ENCODE measurements around the gene NINJ2. TPM values are rescaled to one million over a fixed set of nuclear protein-coding genes. Genes with fewer than 3 reads are reported as not detected.
"Not testable (repeated sequence)": the region's sequence is repeated elsewhere in the genome, so short reads cannot be mapped to it uniquely, and the experiment has no call there.

Gene NINJ2
- total RNA-seq, 1 experiment from 2014 or later: not detected

GRCh38 chr12:642633-643474 is 20.4 kb downstream of the NINJ2 start:
- H3K27me3 ChIP-seq (replicated peaks): no peaks in the 10 kb centered on the region
- peak overlapping the region; percentile 77 for H3K27ac ChIP-seq
- H3K9me3 ChIP-seq (replicated peaks): peaks cover 8% of the 10 kb centered on the region
- peaks cover 29% of the 10 kb centered on the region for H3K4me1 ChIP-seq (replicated peaks)
- DNase-seq (ENCODE audit: low read depth in 1 of 2, low spot score in 2 of 2): peak; percentile 32 to 69
- peak overlapping the region; percentile 40 for H3K4me3 ChIP-seq
- peaks cover 3% of the 10 kb centered on the region; the same call in 1 of the 2 replicates for H3K36me3 ChIP-seq

GRCh38 chr12:641321-641720 is 21.9 kb downstream of the NINJ2 start:
- not testable (repeated sequence) for H3K36me3 ChIP-seq; H3K27me3 ChIP-seq (replicated peaks); H3K9me3 ChIP-seq (replicated peaks); H3K27ac ChIP-seq; DNase-seq (ENCODE audit: low read depth in 1 of 2, low spot score in 2 of 2); H3K4me3 ChIP-seq
- H3K4me1 ChIP-seq (replicated peaks): peaks cover 29% of the 10 kb centered on the region

GRCh38 chr12:640773-641172 is 22.5 kb downstream of the NINJ2 start:
- Histone ChIP-seq H3K36me3 (peaks cover 3% of the 10 kb centered on the region; the same call in 1 of the 2 replicates), H3K27me3 (replicated peaks) (no peaks in the 10 kb centered on the region), H3K4me1 (replicated peaks) (peaks cover 28% of the 10 kb centered on the region), H3K27ac (no peak overlapping the region), H3K4me3 (no peak overlapping the region), H3K9me3 (replicated peaks) (peaks cover 8% of the 10 kb centered on the region)
- DNase-seq (ENCODE audit: low read depth in 1 of 2, low spot score in 2 of 2): no peak

DNA sequence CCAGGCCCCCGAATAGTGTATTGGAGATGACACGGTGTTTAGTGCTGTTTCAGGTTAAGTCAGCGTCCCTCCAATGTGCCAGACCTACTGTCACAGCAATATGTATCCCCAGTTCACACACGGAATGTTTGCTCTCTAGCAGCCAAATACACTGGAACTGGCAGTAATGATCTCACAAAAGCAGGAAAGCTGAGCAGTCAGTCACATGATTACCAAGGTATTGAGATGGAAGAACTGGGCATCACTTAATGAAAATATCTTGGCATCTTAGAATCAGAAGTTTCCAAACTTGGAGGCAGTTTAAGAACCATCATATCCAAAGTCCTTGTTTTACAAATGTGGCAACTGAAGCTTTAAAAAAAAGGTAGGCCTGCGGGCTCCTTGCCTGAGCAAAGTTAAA is 23.3 kb downstream of the NINJ2 start:
- Histone ChIP-seq H3K9me3 (replicated peaks) (peaks cover 8% of the 10 kb centered on the region), H3K27me3 (replicated peaks) (no peaks in the 10 kb centered on the region), H3K4me1 (replicated peaks) (peaks cover 20% of the 10 kb centered on the region), H3K36me3 (peaks cover 3% of the 10 kb centered on the region; the same call in 1 of the 2 replicates), H3K27ac (no peak overlapping the region), H3K4me3 (no peak overlapping the region)
- no peak for DNase-seq (ENCODE audit: low read depth in 1 of 2, low spot score in 2 of 2)

DNA sequence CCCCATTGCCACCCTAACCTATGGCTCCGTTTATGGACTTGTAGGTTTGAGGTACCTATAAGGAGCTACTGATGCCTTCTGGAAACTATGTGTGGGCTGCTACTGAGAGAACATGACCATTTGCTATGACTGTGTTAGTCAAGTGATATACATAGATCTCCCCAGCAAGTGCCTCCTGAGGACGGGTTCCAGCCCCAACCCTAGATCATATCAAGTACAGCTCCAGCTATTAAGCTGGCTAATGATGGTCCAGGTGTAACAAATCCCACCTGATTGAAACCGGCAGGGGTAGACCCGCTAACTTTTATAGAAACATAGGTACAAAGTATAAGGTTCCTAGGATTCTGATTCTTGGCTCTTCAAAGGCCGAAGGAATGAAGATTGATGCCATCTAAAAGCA is 23.7 kb downstream of the NINJ2 start:
- no peak for DNase-seq (ENCODE audit: low read depth in 1 of 2, low spot score in 2 of 2)
- Histone ChIP-seq H3K4me1 (replicated peaks) (peaks cover 17% of the 10 kb centered on the region), H3K4me3 (no peak overlapping the region), H3K9me3 (replicated peaks) (peaks cover 8% of the 10 kb centered on the region), H3K36me3 (peaks cover 3% of the 10 kb centered on the region; the same call in 1 of the 2 replicates), H3K27me3 (replicated peaks) (no peaks in the 10 kb centered on the region), H3K27ac (no peak overlapping the region)

DNA sequence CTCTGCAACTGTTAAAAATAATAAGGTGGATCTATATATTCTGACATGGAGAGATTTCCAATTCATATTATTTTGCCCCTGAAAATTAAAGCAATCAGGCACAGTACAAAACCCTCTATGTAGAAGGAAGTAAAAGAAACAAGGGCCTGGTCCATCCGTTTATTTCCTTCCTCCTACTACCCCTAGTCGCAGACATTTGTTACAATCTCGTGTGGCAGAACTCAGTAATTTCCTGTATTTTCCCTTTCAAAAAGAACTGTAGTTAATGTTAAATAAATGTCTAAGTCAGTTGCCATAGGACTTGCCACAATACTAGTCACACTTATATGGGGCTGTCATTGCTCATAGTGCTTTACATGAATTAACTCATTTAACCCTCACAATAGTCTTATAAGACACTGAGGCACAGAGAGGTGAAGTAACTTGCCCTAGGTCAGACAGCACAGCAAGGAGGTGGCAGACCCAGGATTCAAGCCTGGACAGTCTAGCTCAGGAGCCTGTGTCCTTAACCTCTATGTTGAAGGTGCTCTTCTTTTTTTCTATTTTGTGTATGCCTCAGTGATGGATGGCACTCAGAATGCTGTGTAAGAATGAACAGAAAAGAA is 24.2 kb downstream of the NINJ2 start:
- DNase-seq (ENCODE audit: low read depth in 1 of 2, low spot score in 2 of 2): no peak
- Histone ChIP-seq H3K4me3 (no peak overlapping the region), H3K9me3 (replicated peaks) (peaks cover 8% of the 10 kb centered on the region), H3K4me1 (replicated peaks) (peaks cover 20% of the 10 kb centered on the region), H3K27ac (no peak overlapping the region), H3K27me3 (replicated peaks) (no peaks in the 10 kb centered on the region), H3K36me3 (peaks cover 3% of the 10 kb centered on the region; the same call in 1 of the 2 replicates)

DNA sequence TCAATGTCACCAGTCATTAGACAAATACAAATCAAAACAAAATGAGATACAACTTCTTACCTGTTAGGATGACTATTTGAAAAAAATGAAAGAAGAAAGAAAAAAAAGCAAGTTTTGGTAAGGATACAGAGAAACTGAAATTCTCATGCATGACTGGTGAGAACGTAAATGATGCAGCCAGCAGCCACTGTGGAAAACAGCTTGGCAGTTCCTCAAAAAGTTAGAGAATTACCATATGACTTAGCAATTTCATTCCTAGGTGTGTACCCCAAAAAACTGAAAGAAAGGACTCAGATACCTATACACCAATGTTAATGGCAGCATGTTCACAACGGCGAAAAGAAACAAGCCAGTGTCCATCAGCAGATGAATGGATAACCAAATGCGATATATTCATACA is 26.6 kb downstream of the NINJ2 start:
- Histone ChIP-seq H3K9me3 (replicated peaks) (no peaks in the 10 kb centered on the region), H3K36me3 (no peaks in the 10 kb centered on the region), H3K4me1 (replicated peaks) (peaks cover 28% of the 10 kb centered on the region), H3K27me3 (replicated peaks) (no peaks in the 10 kb centered on the region), H3K4me3 (no peak overlapping the region), H3K27ac (no peak overlapping the region)
- no peak for DNase-seq (ENCODE audit: low read depth in 1 of 2, low spot score in 2 of 2)

DNA sequence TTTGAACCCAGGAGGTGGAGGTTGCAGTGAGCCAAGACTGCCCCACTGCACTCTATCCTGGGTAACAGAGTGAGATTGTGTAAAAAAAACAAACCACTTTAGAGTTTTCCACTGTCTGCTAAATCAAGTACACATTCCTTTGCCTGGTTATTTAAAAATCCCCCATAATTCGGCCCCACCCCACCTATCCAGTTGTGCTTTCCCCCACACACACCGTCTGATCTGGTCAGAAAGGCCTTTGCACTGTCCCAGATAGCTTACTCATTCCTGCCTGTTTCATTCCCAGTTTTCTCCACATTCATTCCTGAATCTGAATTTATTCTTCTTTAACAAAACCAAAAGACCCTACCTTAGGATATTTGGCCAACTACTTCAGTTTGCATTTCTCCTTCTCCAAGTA is 29.5 kb downstream of the NINJ2 start:
- Histone ChIP-seq H3K4me1 (replicated peaks) (peaks cover 33% of the 10 kb centered on the region), H3K27me3 (replicated peaks) (no peaks in the 10 kb centered on the region), H3K36me3 (no peaks in the 10 kb centered on the region), H3K27ac (no peak overlapping the region), H3K9me3 (replicated peaks) (no peaks in the 10 kb centered on the region), H3K4me3 (no peak overlapping the region)
- no peak for DNase-seq (ENCODE audit: low read depth in 1 of 2, low spot score in 2 of 2)

GRCh38 chr12:632102-632696 is 31.0 kb downstream of the NINJ2 start:
- Histone ChIP-seq H3K27ac (peak overlapping the region; percentile 69), H3K27me3 (replicated peaks) (no peaks in the 10 kb centered on the region), H3K4me3 (no peak overlapping the region), H3K9me3 (replicated peaks) (no peaks in the 10 kb centered on the region), H3K36me3 (no peaks in the 10 kb centered on the region), H3K4me1 (replicated peaks) (peaks cover 33% of the 10 kb centered on the region)
- DNase-seq (ENCODE audit: low read depth in 1 of 2, low spot score in 2 of 2): peak; percentile 89 to 92

GRCh38 chr12:630656-631632 is 32.3 kb downstream of the NINJ2 start:
- Histone ChIP-seq H3K9me3 (replicated peaks) (no peaks in the 10 kb centered on the region), H3K4me1 (replicated peaks) (peaks cover 33% of the 10 kb centered on the region), H3K4me3 (no peak overlapping the region), H3K27ac (peak overlapping the region; percentile 69), H3K27me3 (replicated peaks) (no peaks in the 10 kb centered on the region), H3K36me3 (no peaks in the 10 kb centered on the region)
- no peak for DNase-seq (ENCODE audit: low read depth in 1 of 2, low spot score in 2 of 2)

- H3K9me3 ChIP-seq (replicated peaks); H3K27me3 ChIP-seq (replicated peaks); DNase-seq (ENCODE audit: low read depth in 1 of 2, low spot score in 2 of 2); H3K4me3 ChIP-seq; H3K27ac ChIP-seq; H3K36me3 ChIP-seq: not testable (repeated sequence)
- peaks cover 26% of the 10 kb centered on the region for H3K4me1 ChIP-seq (replicated peaks)
These were observed 34.5 kb downstream of the NINJ2 start for GRCh38 chr12:628742-629078.

DNA sequence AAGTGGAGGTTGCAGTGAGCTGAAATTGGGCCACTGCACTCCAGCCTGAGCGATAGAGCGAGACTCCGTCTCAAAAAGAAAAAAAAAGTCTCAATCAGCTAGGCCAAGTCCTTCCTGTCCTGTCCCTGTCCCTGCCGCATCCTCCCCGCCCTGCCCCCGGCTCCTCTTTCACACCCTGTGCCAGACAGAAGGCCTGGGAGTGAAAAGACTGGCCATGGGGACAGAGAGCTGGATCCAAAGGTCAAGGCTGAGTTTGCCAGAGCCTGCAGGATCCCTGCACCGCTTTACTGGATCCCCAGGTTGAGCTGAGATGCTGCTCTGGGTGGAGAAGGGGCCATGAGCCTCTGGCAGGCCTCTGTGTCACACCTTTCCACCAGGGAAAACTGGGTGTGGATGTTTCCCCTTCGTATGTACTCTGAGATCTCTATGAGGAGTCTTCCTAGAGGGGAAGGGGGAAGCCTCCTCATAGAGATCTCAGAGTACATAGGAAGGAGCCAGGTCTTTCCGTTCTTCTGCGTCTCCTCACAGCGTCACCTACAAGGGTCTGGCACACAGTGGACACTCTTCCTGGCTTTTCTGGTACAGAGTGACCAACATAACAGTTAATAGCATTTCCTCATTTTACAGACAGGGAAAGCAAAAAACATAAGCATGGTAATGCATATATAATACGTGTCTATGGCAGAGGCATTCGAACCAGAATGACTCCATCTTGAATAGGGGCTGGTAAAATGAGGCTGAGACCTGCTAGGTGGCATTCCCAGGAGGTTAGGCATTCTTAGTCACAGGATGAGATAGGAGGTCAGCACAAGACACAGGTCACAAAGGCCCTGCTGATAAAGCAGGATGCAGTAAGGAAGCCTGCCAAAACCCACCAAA is 35.1 kb downstream of the NINJ2 start:
- Histone ChIP-seq H3K27ac (no peak overlapping the region), H3K36me3 (no peaks in the 10 kb centered on the region), H3K4me3 (no peak overlapping the region), H3K9me3 (replicated peaks) (no peaks in the 10 kb centered on the region), H3K27me3 (replicated peaks) (no peaks in the 10 kb centered on the region), H3K4me1 (replicated peaks) (peaks cover 20% of the 10 kb centered on the region)
- DNase-seq (ENCODE audit: low read depth in 1 of 2, low spot score in 2 of 2): no peak

Measured in SJSA1 (cell line).